ENCODE data around the gene SHKBP1.
"Not testable (repeated sequence)": the region's sequence is repeated elsewhere in the genome, so short reads cannot be mapped to it uniquely, and the experiment has no call there.

SHKBP1 gene

DNA sequence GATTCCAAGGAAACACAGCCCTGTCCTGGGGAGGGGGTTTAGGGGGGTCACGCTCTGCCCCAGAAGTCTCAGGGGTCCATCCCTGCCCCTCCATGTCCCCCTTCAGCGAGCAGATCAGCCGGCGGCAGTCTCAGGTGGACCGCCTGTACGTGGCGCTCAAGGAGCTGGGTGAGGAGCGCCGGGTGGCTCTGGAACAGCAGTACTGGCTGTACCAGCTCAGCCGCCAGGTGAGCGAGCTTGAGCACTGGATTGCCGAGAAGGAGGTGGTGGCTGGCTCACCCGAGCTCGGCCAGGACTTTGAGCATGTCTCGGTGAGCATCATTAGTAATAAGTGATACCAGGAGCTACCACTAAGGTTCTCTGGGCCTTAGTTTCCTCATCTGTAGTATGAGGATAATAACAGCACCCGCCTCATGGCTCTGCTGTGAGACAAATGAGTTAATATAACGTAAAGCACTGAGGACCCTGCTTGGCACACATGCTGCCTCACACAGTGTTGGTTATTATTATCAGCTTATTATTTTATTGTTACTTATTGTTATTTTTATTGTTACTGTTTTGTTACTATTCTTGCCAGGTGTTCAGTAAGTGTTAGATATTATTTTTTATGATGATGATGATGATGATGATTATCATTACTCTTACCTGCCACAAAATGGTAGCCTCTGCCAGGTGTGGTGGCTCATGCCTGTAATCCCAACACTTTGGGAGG lies 20.5 kb upstream of the SHKBP1 start:
- DNase-seq: no peak

DNA sequence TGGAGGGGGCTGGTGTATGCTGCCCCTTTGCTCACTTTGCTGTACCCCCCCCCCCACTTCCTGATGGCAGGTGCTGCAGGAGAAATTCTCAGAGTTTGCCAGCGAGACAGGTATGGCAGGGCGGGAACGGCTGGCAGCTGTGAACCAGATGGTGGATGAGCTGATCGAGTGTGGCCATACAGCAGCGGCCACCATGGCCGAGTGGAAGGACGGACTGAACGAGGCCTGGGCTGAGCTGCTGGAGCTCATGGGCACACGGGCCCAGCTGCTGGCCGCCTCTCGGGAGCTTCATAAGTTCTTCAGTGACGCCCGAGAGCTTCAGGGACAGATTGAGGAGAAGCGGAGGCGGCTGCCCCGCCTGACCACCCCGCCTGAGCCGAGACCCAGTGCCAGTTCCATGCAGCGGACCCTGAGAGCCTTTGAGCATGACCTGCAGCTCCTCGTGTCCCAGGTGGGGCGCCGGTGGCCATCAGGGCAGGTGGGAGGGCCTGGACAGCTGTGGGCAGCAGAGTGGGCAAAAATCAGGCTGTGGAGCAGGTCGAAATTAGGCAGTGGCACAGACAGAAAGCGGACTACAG lies 19.6 kb upstream of the SHKBP1 start:
- no peak for DNase-seq

DNA sequence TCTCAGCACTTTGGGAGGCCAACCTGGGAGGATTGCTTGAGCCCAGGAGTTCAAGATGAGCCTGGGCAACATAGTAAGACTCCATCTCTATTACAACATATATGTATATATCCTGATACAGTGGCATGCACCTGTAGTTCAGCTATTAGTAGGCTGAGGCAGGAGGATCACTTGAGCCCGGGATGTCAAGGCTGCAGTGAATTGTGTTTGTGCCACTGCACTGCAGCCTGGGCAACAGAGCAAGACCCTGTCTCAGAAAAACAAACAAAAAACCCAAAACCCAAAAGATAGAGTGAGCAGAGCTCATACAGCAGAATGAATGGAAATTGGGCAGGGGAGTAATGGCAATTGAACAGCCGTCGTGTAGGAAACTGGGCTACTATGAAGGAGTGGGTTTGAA lies 17.3 kb upstream of the SHKBP1 start:
- DNase-seq: no peak

DNA sequence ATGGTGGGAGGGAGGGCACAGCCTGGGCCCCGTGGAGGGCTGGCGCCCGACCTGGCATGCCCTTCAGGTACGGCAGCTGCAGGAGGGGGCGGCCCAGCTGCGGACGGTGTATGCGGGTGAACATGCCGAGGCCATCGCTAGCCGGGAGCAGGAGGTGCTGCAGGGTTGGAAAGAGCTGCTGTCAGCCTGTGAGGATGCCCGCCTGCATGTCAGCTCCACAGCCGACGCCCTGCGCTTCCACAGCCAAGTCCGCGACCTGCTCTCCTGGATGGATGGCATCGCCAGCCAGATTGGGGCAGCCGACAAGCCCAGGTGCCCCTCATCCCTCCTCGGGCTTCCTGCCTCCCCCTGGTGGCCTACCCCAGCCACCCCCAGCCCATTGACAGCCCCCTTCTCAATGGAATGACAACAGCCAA lies 16.6 kb upstream of the SHKBP1 start:
- DNase-seq: no peak

DNA sequence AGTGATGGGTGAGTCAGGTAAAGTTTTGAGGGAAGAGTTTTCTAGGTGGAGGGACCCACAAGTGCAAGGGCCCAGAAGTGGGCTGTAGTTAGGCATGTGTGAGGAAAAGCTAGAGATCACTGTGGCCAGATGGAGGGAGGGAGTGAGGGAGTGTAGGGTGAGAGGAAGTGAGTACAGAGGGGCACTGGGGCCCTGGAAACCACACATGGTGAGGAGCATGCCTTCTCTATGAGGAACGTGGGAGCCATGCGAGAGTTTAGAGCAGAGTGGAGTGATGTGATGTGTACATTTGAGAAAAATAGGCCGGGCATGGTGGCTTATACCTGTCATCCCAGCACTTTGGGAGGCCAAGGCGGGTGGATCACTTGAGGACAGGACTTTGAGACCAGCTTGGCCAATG lies 14.7 kb upstream of the SHKBP1 start:
- DNase-seq: no peak

DNA sequence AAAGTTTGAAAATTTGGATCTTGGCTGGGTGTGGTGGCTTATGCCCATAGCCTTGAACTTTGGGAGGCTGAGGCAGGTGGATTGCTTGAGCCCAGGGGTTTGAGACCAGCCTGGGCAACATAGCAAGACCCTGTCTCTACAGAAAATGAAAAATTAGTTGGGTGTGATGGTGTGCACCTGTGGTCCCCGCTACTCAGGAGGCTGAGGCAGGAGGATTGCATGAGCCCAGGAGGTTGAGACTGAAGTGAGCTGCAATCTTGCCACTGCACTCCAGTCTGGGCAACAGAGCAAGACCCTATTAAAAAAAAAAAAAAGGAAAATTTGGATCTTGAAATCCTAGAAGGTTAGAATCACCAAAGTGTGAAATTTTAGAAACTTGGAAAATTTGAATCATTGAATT lies 12.1 kb upstream of the SHKBP1 start:
- DNase-seq: not testable (repeated sequence)

DNA sequence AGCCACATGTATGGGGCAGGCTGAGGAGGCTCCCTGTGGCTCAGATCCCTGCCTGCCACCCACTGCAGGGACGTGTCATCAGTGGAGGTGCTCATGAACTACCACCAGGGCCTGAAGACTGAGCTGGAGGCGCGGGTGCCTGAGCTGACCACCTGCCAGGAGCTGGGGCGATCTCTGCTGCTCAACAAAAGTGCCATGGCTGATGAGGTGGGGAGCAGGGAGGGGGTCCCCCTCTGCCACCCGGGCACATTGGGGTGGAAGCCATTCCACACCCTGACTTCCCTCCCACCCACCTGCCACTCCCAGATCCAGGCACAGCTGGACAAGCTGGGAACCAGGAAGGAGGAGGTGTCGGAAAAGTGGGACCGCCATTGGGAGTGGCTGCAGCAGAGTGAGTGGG lies 11.3 kb upstream of the SHKBP1 start:
- DNase-seq: no peak

DNA sequence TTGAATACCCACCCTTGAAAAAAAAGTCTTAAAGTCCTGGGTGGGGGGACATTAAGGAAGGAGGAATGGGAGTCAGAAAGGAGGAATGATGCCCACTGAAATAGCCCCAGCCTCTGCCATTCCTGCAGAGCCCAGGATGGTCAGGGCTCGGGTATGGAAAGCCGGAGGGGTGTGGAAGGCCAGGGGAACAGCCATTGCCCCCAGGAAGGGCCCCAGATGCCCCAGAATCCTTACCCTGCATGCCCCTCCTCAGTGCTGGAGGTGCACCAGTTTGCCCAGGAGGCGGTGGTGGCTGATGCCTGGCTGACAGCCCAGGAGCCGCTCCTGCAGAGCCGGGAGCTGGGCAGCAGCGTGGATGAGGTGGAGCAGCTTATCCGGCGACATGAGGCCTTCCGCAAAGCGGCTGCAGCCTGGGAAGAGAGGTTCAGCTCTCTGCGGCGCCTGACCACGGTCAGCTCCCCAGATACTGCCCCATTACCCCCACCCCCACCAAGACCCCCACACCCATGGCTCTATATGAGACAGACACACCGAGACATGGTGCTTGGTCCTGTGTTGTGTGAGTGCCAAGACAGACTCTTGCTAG lies 10.7 kb upstream of the SHKBP1 start:
- DNase-seq: no peak

DNA sequence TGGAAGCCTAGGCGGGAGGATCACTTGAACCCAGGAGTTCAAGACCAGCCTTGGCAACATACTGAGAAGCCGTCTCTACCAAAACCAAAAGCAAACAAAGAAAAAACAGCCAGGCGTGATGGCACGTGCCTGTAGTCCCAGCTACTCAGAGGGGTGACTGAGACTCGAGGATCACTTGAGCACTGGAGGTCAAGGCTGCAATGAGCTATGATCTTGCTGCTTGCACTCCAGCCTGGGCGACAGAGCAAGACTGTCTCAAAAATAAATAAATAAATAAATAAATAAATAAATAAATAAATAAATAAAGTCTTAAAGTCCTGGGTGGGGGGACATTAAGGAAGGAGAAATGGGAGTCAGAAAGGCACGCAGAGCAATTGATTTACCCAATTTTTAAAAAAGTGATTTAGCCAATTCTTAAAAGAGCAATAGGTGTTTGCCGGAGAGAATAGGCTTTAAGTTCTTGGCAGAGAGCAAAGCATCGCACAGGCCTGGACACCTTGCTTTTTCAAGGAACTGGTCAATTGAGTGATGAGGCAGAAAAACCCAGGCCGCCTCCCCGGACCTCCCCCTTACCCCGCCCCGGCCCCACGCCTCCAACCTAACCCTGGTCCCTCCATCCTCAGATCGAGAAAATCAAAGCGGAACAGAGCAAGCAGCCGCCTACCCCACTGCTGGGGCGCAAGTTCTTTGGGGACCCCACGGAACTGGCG lies 9.5 kb upstream of the SHKBP1 start:
- DNase-seq: no peak

DNA sequence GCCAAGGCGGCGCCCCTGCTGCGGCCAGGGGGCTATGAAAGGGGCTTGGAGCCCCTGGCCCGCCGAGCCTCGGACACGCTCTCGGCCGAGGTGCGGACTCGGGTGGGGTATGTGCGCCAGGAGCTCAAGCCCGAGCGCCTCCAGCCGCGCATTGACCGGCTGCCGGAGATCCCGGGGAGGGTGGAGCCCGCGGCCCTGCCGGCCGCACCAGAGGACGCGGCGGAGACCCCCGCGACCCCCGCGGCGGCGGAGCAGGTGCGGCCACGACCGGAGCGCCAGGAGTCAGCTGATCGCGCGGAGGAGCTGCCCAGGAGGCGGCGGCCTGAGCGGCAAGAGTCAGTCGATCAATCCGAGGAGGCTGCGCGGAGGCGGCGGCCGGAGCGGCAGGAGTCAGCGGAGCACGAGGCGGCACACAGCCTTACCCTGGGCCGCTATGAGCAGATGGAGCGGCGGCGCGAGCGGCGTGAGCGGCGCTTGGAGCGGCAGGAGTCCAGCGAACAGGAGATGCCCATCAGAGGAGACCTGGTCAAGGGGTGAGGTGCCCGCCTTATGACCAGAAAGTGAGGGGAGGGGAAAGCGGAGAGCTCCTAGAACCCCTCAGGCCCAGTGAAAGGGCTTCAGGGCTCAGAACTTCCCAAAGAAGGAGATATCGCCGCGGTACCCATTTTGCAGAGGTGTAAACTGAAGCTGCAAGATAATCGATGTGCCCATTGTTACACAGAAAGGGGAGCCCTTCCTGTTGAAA lies 8.8 kb upstream of the SHKBP1 start:
- DNase-seq: no peak

DNA sequence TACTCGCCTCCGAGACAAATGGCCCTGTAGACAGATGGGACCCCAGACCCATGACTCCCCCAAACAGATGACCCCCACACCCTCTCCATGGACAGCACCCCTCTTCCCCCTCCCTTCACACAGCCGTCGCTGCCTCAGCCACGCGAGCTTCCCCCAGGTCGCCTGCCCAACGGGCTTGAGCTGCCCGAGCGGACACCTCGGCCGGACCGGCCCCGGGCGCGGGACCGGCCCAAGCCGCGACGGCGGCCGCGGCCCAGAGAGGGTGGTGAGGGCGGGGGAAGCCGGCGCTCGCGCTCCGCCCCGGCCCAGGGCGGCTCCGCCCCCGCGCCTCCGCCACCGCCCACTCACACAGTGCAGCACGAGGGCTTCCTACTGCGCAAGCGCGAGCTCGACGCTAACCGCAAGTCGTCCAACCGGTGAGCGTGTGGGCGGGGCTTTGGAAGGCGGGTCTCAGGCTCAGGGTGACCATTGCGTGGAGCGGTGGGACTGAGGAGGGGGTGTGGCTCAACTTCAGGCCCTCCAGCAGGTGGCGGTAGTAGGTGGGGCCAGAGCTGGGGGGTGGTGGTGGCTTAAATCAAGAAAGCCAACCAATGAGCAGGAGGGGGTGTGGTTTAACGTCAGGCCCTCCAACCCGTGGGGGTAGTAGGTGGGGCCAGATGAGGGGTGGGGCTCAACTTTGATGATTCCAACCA lies 6.2 kb upstream of the SHKBP1 start:
- DNase-seq: peak; percentile 95

DNA sequence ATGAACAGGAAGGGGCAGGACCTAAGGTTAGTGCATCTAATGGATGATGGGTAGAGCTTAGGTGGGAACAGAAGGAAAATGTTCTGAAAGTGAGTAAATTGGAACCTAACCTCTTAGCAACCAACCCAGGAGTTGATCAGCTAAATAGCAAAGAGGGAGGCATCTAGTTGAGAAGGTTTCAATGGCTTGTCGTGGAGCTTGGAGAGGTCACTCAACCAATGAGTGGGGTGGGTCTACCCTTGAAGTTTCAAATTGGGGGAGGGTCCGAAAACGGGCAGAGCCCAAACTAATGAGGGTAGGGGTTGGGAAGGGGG lies 5.7 kb upstream of the SHKBP1 start:
- no peak for DNase-seq

DNA sequence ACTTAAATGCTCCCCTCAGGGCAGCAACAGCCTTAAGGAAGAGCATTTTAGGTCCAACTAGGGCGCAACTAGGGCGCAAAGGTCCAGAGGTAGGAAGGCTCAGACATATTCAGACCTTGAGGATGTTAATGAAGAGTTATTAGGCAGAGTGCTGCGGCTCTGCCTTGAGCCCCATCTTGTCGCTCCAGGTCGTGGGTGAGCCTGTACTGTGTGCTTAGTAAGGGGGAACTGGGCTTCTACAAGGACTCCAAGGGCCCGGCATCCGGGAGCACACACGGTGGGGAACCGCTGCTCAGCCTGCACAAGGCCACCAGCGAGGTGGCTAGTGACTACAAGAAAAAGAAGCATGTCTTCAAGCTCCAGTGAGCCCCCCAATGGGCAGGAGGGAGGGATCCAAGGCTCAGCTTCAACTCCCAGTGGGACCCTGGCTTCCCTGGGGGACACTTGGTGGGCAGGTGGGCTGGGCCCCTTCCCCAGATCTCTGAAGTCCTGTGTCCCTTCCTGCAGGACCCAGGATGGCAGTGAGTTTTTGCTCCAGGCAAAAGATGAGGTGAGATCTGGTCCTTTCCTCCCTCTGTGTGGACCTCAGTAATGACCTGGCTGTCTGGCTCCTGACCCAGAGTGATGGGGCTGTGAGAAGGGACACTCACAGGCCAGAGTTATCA lies 4.7 kb upstream of the SHKBP1 start:
- no peak for DNase-seq

DNA sequence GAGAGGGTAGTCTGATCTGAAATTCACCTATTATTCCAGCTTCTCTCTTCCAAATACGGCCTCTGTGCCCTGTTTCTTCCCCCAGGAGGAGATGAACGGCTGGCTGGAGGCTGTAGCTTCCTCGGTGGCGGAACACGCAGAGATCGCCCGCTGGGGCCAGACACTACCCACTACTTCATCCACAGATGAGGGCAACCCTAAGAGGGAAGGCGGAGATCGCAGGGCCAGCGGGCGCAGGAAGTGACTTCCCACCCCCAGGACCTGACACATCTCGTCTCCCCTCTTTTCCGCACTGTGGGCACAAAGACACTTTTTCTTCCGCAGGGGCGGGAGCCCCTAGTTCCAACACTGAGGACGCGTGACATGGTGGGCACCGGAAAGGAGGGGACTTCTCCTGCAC lies 1.3 kb upstream of the SHKBP1 start:
- no peak for DNase-seq

DNA sequence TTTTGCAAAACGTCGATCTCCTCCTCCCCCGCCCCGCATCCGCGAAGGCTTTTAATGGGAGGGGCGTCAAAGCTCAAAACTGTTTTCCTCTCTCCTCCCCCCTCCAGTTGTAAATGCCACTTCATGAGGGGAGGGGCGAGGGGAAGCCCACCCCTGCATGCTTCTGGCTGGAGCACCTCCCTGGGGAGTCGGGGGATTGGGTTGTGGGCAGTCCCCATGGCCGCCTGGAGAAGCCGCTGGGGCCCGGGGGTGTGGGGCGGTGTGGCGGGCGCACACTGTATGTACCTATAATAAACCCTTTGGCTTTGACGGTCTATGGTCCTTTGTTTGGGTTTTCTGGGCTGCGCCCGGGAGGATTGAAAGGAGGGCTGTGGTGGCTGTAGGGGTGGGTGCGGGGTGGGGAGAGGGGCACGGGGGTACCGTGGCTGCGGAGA lies 505 bp upstream of the SHKBP1 start:
- DNase-seq: no peak

DNA sequence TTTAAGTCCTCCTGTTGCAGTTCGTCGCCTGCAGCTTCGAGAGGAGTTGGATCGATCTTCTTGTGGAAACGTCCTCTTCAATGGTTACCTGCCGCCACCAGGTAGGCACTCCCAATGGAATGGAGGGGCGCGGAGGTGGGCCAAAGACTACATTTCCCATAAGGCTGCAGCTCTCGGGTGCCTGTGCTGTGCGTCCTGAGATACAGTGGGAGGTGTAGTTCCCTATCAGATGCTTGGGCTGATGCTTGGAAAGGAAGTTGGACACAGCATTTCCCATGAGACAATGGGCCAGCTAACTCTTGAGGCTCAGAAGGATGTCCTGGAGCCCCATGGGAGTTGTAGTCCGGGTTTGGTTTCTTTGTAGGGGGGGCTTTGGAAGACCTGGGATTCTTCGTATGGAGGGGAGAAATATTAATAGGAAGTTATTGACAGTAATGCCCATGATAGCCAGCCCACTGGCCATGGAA lies 1.8 kb downstream of the SHKBP1 start:
- no peak for DNase-seq

DNA sequence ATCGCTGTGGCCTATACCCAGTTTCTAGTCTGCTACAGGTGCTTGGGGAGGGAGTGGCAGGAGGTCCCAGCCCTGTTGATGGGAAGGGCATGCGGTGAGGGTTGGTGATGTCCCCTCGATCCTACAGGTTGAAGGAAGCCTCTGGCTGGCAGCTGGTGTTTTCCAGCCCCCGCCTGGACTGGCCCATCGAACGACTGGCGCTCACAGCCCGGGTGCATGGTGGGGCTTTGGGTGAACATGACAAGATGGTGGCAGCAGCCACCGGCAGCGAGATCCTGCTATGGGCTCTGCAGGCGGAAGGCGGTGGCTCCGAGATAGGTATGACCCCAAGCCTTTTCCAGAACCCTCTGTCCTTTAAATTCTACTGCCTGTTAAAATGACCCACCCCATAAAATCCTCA lies 3.9 kb downstream of the SHKBP1 start:
- DNase-seq: no peak

DNA sequence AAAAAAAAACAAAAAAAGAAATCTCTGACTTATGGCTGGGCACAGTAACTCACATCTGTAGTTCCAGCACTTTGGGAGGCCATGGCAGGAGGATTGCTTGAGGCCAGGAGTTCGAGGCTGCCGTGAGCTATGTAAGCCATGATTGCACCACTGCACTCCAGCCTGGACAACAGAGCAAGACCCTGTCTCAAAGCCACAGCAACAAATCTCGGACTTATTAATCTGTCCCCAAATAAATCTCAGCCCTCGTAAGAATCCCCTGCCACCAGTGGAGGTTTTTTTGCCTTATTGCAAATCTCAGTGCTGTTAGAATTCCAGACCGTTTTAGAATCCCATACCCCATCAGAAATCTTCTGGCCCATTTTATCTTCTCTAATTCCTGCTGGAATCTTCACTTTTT lies 4.9 kb downstream of the SHKBP1 start:
- no peak for DNase-seq

DNA sequence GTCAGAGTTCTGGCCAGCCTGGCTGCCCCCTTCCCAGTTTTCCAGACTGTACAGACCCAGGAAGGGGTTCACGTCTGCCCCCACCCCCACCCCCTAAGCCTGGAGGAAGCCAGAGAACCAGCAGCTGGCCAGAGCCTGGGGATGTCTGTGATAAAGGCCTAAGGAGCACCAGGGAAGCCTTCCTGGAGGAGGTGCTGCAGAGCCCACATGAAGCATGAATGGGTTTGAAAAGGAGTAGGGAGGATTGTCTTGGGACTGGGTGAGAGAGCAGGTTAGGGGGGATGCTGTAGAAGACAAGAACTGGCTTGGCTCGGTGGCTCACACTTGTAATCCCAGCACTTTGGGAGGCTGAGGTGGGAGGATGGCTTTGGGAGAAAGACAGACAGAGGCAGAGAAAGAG lies 5.8 kb downstream of the SHKBP1 start:
- no peak for DNase-seq

DNA sequence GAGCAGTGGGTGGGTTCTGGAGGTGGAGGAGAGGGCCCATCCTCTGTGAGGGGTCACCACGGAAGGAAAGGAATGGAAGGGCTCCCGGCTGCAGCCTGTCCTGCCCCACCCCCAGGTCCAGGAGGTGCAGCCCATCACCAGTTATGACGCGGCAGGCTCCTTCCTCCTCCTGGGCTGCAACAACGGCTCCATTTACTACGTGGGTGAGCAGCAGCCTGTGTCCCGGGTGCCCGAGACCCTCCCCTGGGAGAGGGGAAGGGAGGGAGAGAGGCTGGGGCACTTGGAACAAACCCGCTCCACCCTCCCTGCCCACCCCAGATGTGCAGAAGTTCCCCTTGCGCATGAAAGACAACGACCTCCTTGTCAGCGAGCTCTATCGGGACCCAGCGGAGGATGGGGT lies 6.6 kb downstream of the SHKBP1 start:
- DNase-seq: no peak

DNA sequence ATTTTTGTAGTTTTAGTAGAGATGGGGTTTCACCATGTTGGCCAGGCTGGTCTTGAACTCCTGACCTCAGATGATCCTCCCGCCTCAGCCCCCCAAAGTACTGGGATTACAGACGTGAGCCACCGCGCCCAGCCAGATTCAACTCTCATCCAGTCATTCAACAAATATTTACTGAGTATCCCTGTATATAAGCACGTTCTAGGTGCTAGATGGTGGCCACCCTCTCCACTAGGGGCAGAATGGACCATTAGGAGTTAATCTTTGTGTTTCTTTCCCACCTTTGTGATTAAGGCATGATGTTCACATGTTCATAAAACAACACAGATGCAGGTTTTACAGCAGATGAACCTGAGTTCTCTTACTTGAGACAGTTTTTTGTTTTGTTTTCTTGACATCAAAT lies 7.3 kb downstream of the SHKBP1 start:
- DNase-seq: no peak

Measured in NCI-H187 treated with DMSO at 0.1 percent for 48 hours (cell line).